ENCODE data around the gene RPL5. TPM values are rescaled to one million over a fixed set of nuclear protein-coding genes. Genes with fewer than 3 reads are reported as not detected.

Gene RPL5
- polyA plus RNA-seq, 1 donor from 2014 or later: 1,645 TPM

DNA sequence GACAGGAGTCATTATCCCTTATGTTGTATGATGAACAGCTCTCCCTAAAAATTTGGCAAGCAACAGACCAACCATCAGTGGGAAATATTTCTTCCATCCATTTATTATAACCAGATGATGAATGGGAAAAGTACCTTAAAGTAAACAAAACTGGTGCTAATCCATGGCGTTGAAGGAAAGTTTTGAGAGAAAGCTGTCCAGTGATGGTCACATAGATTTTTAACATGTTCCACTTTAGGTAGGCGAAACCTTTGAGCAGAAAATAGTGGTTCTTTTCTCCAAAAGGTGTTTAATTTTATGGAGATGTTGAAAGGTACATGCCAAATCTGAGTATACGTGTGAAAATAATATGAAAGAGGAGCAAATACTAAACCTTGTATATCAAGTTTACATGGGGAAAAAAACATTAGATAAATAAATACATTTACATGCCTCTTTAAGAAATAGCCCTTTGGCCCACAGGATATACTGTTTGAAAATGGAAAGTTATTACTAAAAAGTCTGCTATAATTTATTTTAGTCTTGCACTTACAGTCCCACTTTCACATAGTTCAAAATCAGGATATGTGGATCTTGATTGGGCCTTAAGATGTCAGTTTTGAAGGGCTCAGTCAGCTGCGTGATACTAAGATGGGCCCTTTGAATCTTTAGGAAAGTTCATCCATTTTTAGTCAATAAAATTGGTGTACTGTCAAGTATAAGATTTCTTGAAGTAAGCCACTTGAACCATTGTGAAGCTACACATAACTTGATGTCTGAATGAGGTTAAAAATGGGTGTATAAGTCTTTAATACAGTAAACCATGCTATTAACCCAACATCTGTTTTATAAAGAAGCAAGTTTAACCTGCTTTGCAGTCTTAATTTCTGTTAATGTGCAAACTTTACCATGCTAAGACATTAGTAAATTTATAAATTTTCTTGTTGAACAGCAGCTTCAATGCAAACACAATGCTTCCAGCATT lies 10.5 kb downstream of the RPL5 start:
- Histone ChIP-seq H3K9ac (ENCODE audit: low read length) (no peak overlapping the region), H3K9me2 (ENCODE audit: insufficient read depth, low read length) (no peaks in the 10 kb centered on the region), H3K27me3 (ENCODE audit: insufficient read depth, low read depth, low read length) (no peaks in the 10 kb centered on the region), H3K27ac (ENCODE audit: low read length) (no peak overlapping the region), H3K4me3 (ENCODE audit: low read length) (no peak overlapping the region), H3K36me3 (ENCODE audit: insufficient read depth, low read length) (peaks cover 25% of the 10 kb centered on the region), H3K4me2 (ENCODE audit: low read length) (no peak overlapping the region), H3K9me3 (ENCODE audit: low read length) (no peaks in the 10 kb centered on the region), H4K20me1 (ENCODE audit: insufficient read depth) (peaks cover 15% of the 10 kb centered on the region), H3K79me2 (replicated peaks; ENCODE audit: insufficient read depth, low read length) (peaks cover 20% of the 10 kb centered on the region), H2AFZ (ENCODE audit: low read depth, low read length) (no peak overlapping the region), H3F3A (ENCODE audit: insufficient read depth, low read length, poor library complexity, severe bottlenecking) (no peaks in the 10 kb centered on the region)
- TF ChIP-seq EP300 (conservative IDR thresholded peaks at IDR 0.05; ENCODE audit: poor library complexity, severe bottlenecking): no peak
- TF ChIP-seq, protein P1, sequence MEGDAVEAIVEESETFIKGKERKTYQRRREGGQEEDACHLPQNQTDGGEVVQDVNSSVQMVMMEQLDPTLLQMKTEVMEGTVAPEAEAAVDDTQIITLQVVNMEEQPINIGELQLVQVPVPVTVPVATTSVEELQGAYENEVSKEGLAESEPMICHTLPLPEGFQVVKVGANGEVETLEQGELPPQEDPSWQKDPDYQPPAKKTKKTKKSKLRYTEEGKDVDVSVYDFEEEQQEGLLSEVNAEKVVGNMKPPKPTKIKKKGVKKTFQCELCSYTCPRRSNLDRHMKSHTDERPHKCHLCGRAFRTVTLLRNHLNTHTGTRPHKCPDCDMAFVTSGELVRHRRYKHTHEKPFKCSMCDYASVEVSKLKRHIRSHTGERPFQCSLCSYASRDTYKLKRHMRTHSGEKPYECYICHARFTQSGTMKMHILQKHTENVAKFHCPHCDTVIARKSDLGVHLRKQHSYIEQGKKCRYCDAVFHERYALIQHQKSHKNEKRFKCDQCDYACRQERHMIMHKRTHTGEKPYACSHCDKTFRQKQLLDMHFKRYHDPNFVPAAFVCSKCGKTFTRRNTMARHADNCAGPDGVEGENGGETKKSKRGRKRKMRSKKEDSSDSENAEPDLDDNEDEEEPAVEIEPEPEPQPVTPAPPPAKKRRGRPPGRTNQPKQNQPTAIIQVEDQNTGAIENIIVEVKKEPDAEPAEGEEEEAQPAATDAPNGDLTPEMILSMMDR (IDR thresholded peaks at IDR 0.05; ENCODE audit: poor library complexity, severe bottlenecking): no peak
- no peak for TF ChIP-seq REST (IDR thresholded peaks at IDR 0.05; ENCODE audit: borderline replicate concordance)
- TF ChIP-seq POLR2AphosphoS5 (IDR thresholded peaks at IDR 0.05): no peak
- no peak for TF ChIP-seq SMC3 (conservative IDR thresholded peaks at IDR 0.05; ENCODE audit: poor library complexity)
- TF ChIP-seq EZH2 (IDR thresholded peaks at IDR 0.05; ENCODE audit: borderline replicate concordance, insufficient read depth, low read length, poor library complexity, severe bottlenecking): no peak
- no peak for TF ChIP-seq RAD21 (conservative IDR thresholded peaks at IDR 0.05)
- TF ChIP-seq MXI1 (conservative IDR thresholded peaks at IDR 0.05; ENCODE audit: poor library complexity, severe bottlenecking): no peak
- no peak for TF ChIP-seq TAF1 (IDR thresholded peaks at IDR 0.05; ENCODE audit: low read depth)

- Histone ChIP-seq H3K36me3 (ENCODE audit: insufficient read depth, low read length) (peaks cover 25% of the 10 kb centered on the region), H3K79me2 (replicated peaks; ENCODE audit: insufficient read depth, low read length) (peaks cover 13% of the 10 kb centered on the region)
- TF ChIP-seq REST (IDR thresholded peaks at IDR 0.05; ENCODE audit: borderline replicate concordance) (no peak), EZH2 (IDR thresholded peaks at IDR 0.05; ENCODE audit: borderline replicate concordance, insufficient read depth, low read length, poor library complexity, severe bottlenecking) (no peak), EP300 (conservative IDR thresholded peaks at IDR 0.05; ENCODE audit: poor library complexity, severe bottlenecking) (no peak), MXI1 (conservative IDR thresholded peaks at IDR 0.05; ENCODE audit: poor library complexity, severe bottlenecking) (no peak), SMC3 (conservative IDR thresholded peaks at IDR 0.05; ENCODE audit: poor library complexity) (no peak), RAD21 (conservative IDR thresholded peaks at IDR 0.05) (no peak), TAF1 (IDR thresholded peaks at IDR 0.05; ENCODE audit: low read depth) (no peak), POLR2AphosphoS5 (IDR thresholded peaks at IDR 0.05) (no peak)
- TF ChIP-seq, protein P1 (IDR thresholded peaks at IDR 0.05; ENCODE audit: poor library complexity, severe bottlenecking): no peak
Observed at GRCh38 chr1:92843046-92843423, 11.2 kb downstream of the RPL5 start.

More at GRCh38 chr1:92843046-92843423, 11.2 kb downstream of the RPL5 start:
- Histone ChIP-seq H3K4me2 (ENCODE audit: low read length) (no peak overlapping the region), H3K9ac (ENCODE audit: low read length) (no peak overlapping the region), H3K27me3 (ENCODE audit: insufficient read depth, low read depth, low read length) (no peaks in the 10 kb centered on the region), H3K4me3 (ENCODE audit: low read length) (no peak overlapping the region), H3F3A (ENCODE audit: insufficient read depth, low read length, poor library complexity, severe bottlenecking) (no peaks in the 10 kb centered on the region), H3K9me2 (ENCODE audit: insufficient read depth, low read length) (no peaks in the 10 kb centered on the region), H3K27ac (ENCODE audit: low read length) (no peak overlapping the region), H4K20me1 (ENCODE audit: insufficient read depth) (peaks cover 12% of the 10 kb centered on the region), H3K9me3 (ENCODE audit: low read length) (no peaks in the 10 kb centered on the region), H2AFZ (ENCODE audit: low read depth, low read length) (no peak overlapping the region)

Measured in neural cell (in vitro differentiated cells).